ENCODE data around the gene MROH2A.

DNA sequence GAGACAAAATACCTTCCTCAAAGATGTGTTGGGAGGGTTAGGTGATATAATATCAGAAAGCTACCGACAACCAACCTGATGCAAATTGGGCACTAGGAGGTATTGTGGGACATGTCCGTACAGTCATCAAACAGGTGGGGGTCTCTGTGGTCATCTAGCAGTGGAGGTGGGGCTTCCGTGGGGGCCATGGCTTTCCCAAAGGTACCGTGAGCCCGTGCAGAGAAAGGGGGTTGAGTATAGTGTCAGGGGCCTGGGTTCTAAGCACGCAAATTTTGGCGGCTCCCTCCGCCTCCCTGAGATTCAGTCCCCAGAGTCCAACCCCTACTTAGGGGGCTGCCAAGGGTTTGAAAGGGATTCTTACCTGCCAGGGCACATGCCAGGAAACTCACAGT lies 43.6 kb downstream of the MROH2A start:
- no peak for TF ChIP-seq EZH2phosphoT487 (IDR thresholded peaks at IDR 0.05; ENCODE audit: low read depth)
- TF ChIP-seq, protein P1, sequence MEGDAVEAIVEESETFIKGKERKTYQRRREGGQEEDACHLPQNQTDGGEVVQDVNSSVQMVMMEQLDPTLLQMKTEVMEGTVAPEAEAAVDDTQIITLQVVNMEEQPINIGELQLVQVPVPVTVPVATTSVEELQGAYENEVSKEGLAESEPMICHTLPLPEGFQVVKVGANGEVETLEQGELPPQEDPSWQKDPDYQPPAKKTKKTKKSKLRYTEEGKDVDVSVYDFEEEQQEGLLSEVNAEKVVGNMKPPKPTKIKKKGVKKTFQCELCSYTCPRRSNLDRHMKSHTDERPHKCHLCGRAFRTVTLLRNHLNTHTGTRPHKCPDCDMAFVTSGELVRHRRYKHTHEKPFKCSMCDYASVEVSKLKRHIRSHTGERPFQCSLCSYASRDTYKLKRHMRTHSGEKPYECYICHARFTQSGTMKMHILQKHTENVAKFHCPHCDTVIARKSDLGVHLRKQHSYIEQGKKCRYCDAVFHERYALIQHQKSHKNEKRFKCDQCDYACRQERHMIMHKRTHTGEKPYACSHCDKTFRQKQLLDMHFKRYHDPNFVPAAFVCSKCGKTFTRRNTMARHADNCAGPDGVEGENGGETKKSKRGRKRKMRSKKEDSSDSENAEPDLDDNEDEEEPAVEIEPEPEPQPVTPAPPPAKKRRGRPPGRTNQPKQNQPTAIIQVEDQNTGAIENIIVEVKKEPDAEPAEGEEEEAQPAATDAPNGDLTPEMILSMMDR (IDR thresholded peaks at IDR 0.05; ENCODE audit: low read depth, low read length): no peak
